Renal cortical epithelial cell (primary cell): ENCODE results near the gene AAGAB. TPM values are rescaled to one million over a fixed set of nuclear protein-coding genes. Genes with fewer than 3 reads are reported as not detected.
A peak's percentile ranks its signal among the peaks of the same experiment; 100 is the strongest.
"Not testable (repeated sequence)": the region's sequence is repeated elsewhere in the genome, so short reads cannot be mapped to it uniquely, and the experiment has no call there.

Source experiments
- DNase-seq: peaks from one replicate; pipeline ENCODE4 v3.0.0-alpha.2; 2011; ENCODE audit warnings: low read depth
- total RNA-seq: library from RNA; depleted of rRNA; stranded (reverse); fragments of >200 nt; gene quantifications from 2 replicates; pipeline ENCODE4 v1.2.3, GENCODE V29; 2014

Gene AAGAB, protein sequence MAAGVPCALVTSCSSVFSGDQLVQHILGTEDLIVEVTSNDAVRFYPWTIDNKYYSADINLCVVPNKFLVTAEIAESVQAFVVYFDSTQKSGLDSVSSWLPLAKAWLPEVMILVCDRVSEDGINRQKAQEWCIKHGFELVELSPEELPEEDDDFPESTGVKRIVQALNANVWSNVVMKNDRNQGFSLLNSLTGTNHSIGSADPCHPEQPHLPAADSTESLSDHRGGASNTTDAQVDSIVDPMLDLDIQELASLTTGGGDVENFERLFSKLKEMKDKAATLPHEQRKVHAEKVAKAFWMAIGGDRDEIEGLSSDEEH
- total RNA-seq, result 78.8 and 97.2 TPM in 2 replicates

- DNase-seq, result peak; percentile 87
Observed at GRCh38 chr15:67254238-67255175, at the start of gene AAGAB, which contains the start of gene IQCH. Gene AAGAB (minus strand): TSS chr15:67254661. CDS start chr15:67254631, 30 bp downstream. Gene IQCH (plus strand): TSS chr15:67254786. CDS start chr15:67254897, 111 bp downstream.

GRCh38 chr15:67303490-67304363 lies 49.3 kb upstream of the AAGAB start:
- DNase-seq, result peak; percentile 64

GRCh38 chr15:67300266-67301025 lies 46.0 kb upstream of the AAGAB start:
- DNase-seq, result peak; percentile 11

GRCh38 chr15:67296684-67297083 lies 42.2 kb upstream of the AAGAB start:
- no peak for DNase-seq

DNA sequence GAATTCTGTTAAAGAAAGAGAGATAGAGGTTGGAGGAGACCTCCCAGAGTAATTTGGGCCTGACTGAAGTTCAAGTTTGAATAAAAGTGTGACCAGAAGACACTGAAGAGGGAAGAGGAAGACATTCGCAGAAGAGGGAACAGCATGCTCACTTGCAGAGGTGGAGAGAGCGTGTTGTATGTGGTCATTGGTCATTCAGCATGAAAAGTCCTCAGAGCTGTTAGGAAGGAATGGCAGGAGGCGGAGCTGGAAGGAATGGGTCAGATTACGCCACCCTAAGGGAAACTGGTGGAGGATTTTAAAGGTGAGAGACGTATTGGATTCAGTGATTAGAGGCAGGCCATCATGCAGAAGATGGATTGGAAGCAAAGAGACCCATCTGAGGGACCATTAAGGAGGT lies 41.7 kb upstream of the AAGAB start:
- no peak for DNase-seq

- peak; percentile 7 for DNase-seq
Observed at GRCh38 chr15:67290319-67290718, 35.9 kb upstream of the AAGAB start.

- DNase-seq, result not testable (repeated sequence)
Observed at GRCh38 chr15:67286400-67286799, 31.9 kb upstream of the AAGAB start.

DNA sequence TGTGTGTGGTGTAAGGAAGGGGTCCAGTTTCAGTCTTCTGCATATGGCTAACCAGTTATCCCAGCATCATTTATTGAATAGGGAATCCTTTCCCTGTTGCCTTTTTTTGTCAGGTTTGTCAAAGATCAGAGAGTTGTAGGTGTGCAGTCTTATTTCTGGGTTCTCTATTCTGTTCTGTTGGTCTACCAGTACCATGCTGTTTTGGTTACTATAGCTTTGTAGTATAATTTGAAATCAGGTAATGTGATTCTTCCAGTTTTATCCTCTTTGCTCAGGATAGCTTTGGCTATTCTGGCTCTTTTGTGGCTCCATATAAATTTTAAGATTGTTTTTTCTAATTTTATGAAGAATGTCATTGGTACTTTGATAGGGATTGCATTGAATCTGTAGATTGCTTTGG lies 31.2 kb upstream of the AAGAB start:
- DNase-seq, result not testable (repeated sequence)

DNA sequence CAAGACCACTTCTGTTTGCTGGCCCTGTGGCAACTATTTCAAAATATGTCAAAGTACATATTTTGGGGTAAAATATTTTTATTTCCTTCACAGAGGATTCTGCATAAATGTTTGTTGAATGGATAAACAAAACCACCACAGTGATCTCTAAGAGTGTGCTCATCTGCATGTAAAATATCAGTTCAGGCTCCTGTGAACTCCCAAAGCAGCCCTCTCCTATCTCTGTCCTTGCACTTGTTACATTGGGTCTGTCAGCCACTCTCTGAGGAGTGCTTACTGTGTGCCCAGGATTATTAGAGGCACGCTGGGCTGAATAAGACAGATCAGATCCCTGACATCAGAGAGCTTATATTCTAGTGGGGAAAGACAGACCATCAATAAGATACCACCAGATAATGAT lies 27.3 kb upstream of the AAGAB start:
- no peak for DNase-seq

DNA sequence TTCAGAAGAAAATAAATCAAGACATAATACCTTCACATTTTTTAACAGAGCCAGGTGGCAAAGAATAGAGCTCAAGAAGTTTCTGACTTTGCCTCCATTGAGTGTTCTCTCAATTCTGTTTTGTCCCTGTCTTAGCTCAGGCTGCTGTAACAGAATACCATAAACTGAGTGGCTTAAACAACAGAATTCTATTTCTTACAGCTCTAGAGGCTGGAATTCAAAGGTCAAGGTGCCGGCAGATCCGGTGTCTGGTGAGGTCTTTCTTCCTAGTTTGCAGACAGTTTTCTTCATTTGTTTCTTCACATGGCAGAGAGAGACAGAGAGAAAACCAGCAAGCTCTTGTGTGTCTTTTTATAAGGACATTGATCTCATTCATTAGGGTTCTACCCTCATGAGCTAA lies 25.8 kb upstream of the AAGAB start:
- DNase-seq, result no peak

DNA sequence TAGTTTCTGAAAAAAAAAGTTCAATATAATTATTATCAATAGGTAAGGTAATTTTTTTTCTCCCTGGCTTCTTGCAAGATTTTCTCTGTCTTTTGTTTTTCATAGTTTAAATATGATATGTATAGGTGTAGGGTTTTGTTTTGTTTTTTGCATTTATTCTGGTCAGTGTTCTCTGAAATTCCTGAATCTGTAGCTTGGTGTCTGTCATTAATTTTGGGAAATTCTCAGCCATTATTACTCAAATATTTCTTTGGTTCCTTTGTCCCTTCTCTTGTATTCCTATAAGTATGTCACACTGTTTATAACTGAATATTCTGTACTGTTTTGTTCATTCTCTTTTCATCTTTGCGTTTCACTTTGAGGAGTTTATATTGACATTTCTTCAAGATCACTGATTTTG lies 22.2 kb upstream of the AAGAB start:
- no peak for DNase-seq

GRCh38 chr15:67274236-67274635 lies 19.8 kb upstream of the AAGAB start:
- DNase-seq, result no peak

GRCh38 chr15:67267951-67268941 lies 13.8 kb upstream of the AAGAB start:
- DNase-seq, result no peak

DNA sequence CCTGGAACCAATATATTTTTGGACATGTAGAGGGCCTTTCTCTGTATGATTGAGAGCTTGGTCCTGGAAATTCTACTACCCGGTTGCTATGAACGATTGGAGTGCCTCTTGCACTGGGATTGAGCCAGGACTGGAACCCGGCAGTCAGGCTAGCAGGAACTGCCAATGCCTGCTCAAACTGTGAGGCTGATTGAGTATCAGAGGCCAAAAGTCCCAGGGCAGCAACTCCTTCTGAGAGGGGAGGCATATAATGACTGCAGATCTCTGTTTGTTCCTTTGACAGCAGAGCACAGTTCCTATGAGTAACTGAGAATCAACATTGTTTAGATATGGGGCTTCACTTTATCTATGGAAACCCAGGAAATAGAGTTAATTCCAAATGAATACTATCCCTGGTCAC lies 13.0 kb upstream of the AAGAB start:
- DNase-seq, result no peak

DNA sequence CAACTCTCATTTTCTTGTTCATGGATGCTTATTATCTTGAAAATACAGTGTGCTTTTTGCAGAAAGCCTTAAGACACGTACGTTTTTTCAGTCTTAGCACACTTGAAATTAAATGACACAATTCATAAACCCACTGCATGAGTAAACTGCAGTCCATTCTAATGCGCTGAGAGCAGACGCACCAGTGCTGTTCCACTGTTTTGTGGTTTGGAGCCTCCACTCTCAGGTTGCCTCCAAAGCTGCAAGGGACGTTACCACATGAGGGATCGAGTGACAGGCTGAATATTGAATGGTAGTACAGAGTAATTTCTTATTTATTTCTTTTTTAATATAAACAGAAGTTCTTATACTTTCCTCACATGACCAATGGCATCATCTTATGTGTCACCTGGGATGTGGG lies 12.4 kb upstream of the AAGAB start:
- no peak for DNase-seq

DNA sequence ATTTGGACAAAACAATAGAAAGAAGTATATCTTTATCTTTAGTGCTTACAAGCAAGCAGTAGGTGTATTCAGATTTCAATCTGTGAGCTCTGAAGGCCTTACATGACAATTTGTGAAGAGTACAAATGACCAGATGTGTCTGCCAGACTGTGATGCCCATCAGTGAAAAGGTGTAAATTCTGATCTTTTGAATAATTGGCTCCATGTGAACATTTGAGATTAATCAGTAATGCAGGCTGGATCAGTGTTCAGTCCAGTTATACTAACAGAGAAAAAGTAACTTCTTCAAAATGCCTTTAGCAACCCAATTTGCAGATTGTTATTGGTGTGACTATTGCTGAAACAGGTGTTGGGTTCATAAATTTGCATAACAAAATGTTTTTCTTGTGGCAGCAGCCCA lies 5.3 kb upstream of the AAGAB start:
- no peak for DNase-seq

GRCh38 chr15:67259379-67259778 lies 4.9 kb upstream of the AAGAB start:
- no peak for DNase-seq

DNA sequence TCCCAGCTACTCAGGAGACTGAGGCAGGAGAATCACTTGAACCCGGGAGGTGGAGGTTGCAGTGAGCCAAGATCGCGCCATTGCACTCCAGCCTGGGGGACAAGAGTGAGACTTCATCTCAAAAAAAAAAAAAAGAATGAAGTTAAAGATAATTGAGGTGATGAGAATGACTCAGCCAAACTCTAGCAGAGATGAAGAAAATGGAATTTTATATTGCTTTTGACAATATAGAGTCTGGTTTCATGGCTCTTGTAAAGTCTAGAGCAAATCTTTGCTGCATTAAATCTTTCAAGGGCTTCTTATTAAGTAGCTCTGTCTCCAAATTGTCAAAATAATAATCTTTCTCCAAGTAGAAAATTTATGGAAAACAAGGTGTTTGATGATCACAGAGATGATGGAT lies 4.0 kb upstream of the AAGAB start:
- not testable (repeated sequence) for DNase-seq

DNA sequence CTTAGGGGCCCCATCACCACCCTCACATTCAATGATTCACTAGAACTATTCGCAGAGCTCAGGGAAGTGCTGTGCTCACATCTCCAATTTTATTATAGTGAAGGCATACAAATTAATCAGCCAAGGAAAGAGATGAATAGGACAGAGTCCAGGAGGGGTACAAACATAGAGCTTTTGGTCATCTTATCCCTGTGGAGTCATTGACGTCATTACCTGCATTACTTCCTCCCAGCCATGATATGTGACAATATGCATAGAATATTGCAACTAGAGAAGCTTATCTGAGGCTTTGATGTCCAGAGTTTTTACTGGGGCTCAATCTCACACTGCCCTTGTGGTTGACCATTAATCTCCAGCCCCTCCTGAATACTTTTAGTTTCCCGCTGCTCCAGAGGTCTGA lies 1.6 kb upstream of the AAGAB start:
- no peak for DNase-seq
